ENCODE results near the gene TMUB1.

TMUB1 gene

GRCh38 chr7:151101621-151102396, 18.5 kb upstream of the TMUB1 start:
- no peak for DNase-seq

GRCh38 chr7:151100921-151101320, 17.6 kb upstream of the TMUB1 start:
- DNase-seq = no peak

- no peak for DNase-seq
Observed at GRCh38 chr7:151099486-151100211, 16.4 kb upstream of the TMUB1 start.

GRCh38 chr7:151095828-151096475, 12.7 kb upstream of the TMUB1 start:
- DNase-seq = no peak

GRCh38 chr7:151095123-151095797, 12.0 kb upstream of the TMUB1 start:
- no peak for DNase-seq

GRCh38 chr7:151094675-151095074, 11.4 kb upstream of the TMUB1 start:
- no peak for DNase-seq

- no peak for DNase-seq
Observed at GRCh38 chr7:151093748-151094147, 10.5 kb upstream of the TMUB1 start.

- no peak for DNase-seq
Observed at GRCh38 chr7:151091988-151092387, 8.7 kb upstream of the TMUB1 start.

GRCh38 chr7:151091431-151091830, 8.1 kb upstream of the TMUB1 start:
- DNase-seq = no peak

GRCh38 chr7:151091003-151091402, 7.7 kb upstream of the TMUB1 start:
- DNase-seq = no peak

- DNase-seq = no peak
Observed at GRCh38 chr7:151089893-151090730, 6.8 kb upstream of the TMUB1 start.

GRCh38 chr7:151088856-151089699, 5.8 kb upstream of the TMUB1 start:
- no peak for DNase-seq

GRCh38 chr7:151088019-151088855, 4.9 kb upstream of the TMUB1 start:
- no peak for DNase-seq

GRCh38 chr7:151087245-151088018, 4.1 kb upstream of the TMUB1 start:
- DNase-seq = peak; percentile 48

GRCh38 chr7:151086802-151087244, 3.5 kb upstream of the TMUB1 start:
- DNase-seq = peak; percentile 44

GRCh38 chr7:151085691-151086620, 2.7 kb upstream of the TMUB1 start, which contains the start of gene AGAP3:
Gene AGAP3, plus strand, starts transcription at chr7:151086475. Its CDS starts 267 bp downstream, at chr7:151086742.
- peak; percentile 73 for DNase-seq

GRCh38 chr7:151085329-151085690, 2.0 kb upstream of the TMUB1 start:
- DNase-seq = no peak

GRCh38 chr7:151083824-151084160, 499 bp upstream of the TMUB1 start:
- DNase-seq = no peak
